Urothelium cell line (cell line): ENCODE results near the gene TPST2.
A peak's percentile ranks its signal among the peaks of the same experiment; 100 is the strongest.

Experiments used
- DNase-seq: peaks from one replicate; pipeline ENCODE4 v3.0.0; 2011; ENCODE audit warnings: low spot score, mixed read lengths
- FAIRE-seq: peaks from 2 replicates; lab custom pipeline; 2011; peaks lifted over from hg19 to GRCh38; lab: Jason Lieb, UNC

The TPST2 gene

DNA sequence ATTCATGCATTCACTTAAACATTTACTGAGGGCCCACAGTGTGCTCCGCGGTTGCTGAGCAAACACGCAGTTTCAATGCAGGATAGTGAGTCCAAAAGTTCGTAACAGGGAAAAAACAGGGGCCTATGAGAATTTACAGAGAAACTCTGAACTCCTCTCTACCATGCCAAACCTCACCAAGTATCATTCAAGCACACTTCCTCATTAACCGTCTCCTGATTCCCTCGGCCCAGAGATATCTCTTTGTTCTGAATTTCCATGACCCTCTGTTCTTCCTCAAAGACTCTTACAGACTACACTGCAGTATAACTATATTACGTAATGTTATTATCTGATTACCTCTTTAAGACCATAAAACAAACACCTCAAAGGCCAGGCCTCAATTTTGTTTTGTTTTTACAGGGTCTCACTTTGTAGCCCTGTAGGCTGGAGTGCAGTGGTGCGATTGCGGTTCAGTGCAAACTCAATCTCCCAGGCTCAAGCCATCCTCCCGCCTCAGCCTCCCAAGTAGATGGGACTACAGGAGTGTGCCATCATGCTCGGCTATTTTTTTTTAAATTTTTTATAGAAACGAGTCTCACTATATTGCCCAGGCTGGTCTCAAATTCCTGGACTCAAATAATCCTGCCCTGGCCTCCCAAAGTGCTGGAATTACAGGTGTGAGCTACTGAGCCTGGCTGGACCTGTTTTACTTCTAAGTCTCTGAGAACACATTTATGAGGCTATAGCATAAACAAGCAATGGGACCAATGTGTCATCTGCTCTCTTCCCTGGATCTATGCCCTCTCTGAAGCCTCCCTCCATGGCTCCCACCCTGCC is 109.9 kb downstream of the TPST2 start:
- FAIRE-seq (peak; percentile 58), DNase-seq (no peak)

DNA sequence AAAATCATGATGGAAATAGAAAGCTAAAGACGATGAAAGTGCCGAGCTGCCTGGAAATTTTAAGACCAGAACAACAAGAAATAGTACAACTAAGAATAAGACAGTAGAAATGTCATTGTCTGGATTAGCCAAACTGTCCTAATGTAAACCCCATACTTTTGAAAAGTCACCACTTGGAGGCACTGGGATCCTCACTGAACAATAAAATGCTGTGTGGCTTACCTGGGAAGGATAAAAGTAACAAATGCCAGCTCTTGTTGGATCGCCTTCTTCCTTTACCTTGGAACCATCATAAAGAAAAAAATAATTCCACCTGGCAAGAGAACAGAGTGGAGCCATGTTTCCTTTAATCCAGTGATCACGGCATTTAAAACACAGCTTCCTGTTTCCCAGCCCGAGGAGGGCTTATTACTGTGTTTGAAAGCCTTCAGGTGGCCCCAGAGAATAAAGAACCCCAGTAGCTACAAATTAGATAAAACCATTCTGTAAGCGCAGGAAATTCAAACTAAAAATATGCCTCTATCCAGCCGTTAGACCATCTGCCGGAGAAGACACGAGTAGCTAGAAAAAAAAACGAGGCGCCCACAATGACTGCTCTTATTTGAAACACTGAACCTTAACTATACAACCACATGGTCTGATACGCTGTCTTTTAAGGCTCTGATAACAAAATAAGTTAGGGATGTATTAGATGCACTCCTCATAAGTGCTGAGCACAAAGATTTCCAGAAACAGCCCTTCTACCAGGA is 110.7 kb downstream of the TPST2 start:
- DNase-seq (no peak), FAIRE-seq (no peak)

DNA sequence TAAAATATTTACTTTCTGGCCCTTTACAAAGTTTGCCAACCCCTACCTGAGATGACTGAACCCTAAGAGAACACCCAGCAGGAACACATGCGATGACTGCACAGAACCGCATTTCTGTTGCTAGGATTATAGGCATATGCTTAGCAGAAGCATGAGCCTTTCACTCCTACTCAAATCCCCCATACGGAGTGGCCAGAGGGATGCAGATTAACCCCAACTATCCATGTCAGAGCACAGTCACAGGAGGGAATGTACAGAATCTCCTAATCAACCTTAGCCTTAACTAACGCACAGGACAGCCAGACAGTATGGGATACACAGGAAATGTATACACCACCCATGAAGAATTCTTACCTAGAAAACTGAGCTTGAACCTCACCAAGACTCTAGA is 112.6 kb downstream of the TPST2 start:
- no peak for FAIRE-seq
- peak; percentile 52 for DNase-seq

DNA sequence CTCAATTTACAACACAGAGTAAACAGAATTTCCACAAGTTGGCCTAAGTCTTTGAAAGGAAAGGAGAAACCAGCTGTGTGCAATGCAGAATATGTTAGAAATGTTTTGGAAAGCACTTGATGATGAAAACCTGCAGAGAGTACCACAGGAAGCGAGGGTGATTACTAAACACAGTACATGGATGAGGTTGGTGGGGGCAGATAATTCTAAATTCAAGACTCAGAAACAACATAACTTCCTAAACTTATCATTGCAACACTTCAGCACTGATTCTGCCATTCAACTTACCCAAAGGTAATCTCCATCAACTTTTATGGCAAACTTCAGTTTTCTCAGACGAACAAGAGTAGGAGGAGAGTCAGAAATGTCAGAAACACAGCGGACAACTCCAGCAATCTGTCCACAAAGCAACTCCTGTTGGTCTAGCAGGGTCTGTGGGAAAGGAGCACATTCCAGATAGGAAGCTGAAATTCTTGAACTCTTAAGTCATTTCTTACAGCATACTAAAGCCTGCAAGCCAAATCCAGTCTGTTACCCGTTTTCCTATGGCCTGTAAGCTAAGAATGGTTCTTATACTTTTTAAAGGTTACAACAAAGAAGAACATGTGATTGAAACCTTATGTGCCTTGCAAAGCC is 113.1 kb downstream of the TPST2 start:
- peak; percentile 91 for FAIRE-seq
- DNase-seq = peak; percentile 90

- peak; percentile 99 for FAIRE-seq
- peak; percentile 78 for DNase-seq
Measured at GRCh38 chr22:26474682-26475081, 115.2 kb downstream of the TPST2 start.
